Transverse colon (tissue), 3 donors: Measurements from ENCODE around the gene ANAPC15.

Experiments
- CTCF ChIP-seq, 5 experiments: fragments of 200-600 bp in 3 of 5; fragments of 450-650 bp in 2 of 5; sonication (generic) in 3 of 5; IDR thresholded peaks; 1 replicate in 2 of 5; 2 replicates in 3 of 5; pipeline ENCODE4 v1.5.1; 2016 to 2017; ENCODE audit warnings: antibody characterized with exemption in 5 of 5, inconsistent platforms in 3 of 5, mild to moderate bottlenecking in 2 of 5, moderate library complexity in 1 of 5
- EP300 ChIP-seq: sonication (generic); formaldehyde crosslinking; IDR thresholded peaks from one replicate; pipeline ENCODE4 v1.6.1; 2017; ENCODE audit warnings: antibody characterized with exemption, low read depth
- POLR2A ChIP-seq: fragments of 450-650 bp; IDR thresholded peaks from one replicate; pipeline ENCODE4 v1.6.1; 2016; ENCODE audit warnings: antibody characterized with exemption, mild to moderate bottlenecking, moderate library complexity

GRCh38 chr11:72069200-72069599, 43.3 kb downstream of the ANAPC15 start:
- TF ChIP-seq CTCF (IDR thresholded peaks at IDR 0.05) (no peak), POLR2A (no peak), EP300 (no peak)
